ENCODE measurements around the gene TMEM117.
"Not testable (repeated sequence)": the region's sequence is repeated elsewhere in the genome, so short reads cannot be mapped to it uniquely, and the experiment has no call there.

The TMEM117 gene

DNA sequence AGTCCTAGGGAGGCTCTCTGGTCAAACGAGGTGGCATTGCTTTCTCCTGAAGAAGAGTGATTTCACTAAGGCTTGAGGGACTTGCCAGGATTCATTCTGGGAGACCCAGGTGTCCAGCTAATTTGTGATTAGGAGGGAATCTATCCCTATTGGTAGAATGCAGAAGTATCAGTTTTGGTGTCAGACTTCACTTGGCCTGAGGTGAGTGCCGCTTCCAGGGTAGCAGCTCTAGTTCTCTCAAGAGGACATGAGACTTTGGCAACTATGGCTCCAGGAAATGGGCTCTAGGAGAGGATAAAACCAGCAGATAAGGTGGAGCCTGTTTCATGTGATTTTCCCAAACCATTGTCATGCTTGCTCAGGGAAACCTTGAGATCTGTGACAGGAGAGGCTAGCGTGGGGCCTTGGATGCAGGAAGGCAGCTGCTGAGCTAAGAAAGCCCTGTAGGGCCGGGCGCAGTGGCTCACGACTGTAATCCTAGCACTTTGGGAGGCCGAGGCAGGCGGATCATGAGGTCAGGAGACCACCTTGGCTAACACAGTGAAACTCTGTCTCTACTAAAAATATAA, 11.6 kb upstream of the TMEM117 start:
- H3K36me3 Mint-ChIP-seq, result peaks cover 3% of the 10 kb centered on the region
- H3K27me3 Mint-ChIP-seq, result peaks cover 3% of the 10 kb centered on the region
- H3K27ac Mint-ChIP-seq, result no peak overlapping the region
- H3K9me3 Mint-ChIP-seq (ENCODE audit: low read depth), result no peaks in the 10 kb centered on the region
- H3K4me3 Mint-ChIP-seq, result no peak overlapping the region
- H3K4me1 Mint-ChIP-seq (ENCODE audit: low read depth), result no peaks in the 10 kb centered on the region

DNA sequence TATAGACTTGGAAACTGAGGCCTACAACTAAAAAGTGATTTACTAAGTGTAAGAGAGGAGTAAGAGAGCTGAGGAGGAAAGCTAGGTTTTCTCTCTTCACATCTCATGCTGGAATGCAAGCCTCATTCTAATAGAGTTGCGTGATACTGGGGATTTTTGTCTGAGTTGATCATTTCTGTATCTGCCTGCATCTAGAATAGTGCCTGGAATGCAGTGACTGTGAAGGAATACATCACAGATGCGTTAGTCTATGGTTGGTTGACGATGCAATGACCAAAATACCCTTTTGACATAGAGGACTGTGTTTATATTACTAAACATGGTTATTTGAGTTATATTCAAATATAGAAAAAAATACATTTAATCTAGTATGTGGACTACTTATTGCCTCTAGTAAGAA, 9.2 kb upstream of the TMEM117 start:
- H3K27ac Mint-ChIP-seq, result no peak overlapping the region
- H3K36me3 Mint-ChIP-seq, result peaks cover 3% of the 10 kb centered on the region
- H3K27me3 Mint-ChIP-seq, result peaks cover 5% of the 10 kb centered on the region
- no peak overlapping the region for H3K4me3 Mint-ChIP-seq
- no peaks in the 10 kb centered on the region for H3K9me3 Mint-ChIP-seq (ENCODE audit: low read depth)
- peaks cover 8% of the 10 kb centered on the region for H3K4me1 Mint-ChIP-seq (ENCODE audit: low read depth)

DNA sequence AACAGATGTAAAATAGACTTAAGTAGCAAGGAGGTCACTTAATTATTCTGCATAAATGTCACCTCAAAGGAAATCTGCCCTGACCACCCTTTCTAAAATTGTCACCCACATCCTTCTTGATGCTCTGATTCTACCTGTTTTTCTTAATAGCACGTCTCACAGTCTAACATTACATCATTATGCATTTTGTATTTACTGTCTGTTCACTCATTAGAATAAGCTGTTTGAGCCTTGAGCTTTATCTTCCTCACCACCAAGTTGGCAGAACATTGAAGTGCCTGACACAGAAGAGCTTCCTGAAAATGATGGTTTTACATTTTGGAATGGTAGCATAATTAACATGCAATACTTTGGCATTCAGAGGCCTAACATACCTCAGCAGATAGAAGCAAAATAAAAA, 8.8 kb upstream of the TMEM117 start:
- H3K4me3 Mint-ChIP-seq, result no peak overlapping the region
- peaks cover 12% of the 10 kb centered on the region for H3K4me1 Mint-ChIP-seq (ENCODE audit: low read depth)
- H3K36me3 Mint-ChIP-seq, result no peaks in the 10 kb centered on the region
- H3K9me3 Mint-ChIP-seq (ENCODE audit: low read depth), result no peaks in the 10 kb centered on the region
- H3K27me3 Mint-ChIP-seq, result peaks cover 5% of the 10 kb centered on the region
- H3K27ac Mint-ChIP-seq, result no peak overlapping the region

DNA sequence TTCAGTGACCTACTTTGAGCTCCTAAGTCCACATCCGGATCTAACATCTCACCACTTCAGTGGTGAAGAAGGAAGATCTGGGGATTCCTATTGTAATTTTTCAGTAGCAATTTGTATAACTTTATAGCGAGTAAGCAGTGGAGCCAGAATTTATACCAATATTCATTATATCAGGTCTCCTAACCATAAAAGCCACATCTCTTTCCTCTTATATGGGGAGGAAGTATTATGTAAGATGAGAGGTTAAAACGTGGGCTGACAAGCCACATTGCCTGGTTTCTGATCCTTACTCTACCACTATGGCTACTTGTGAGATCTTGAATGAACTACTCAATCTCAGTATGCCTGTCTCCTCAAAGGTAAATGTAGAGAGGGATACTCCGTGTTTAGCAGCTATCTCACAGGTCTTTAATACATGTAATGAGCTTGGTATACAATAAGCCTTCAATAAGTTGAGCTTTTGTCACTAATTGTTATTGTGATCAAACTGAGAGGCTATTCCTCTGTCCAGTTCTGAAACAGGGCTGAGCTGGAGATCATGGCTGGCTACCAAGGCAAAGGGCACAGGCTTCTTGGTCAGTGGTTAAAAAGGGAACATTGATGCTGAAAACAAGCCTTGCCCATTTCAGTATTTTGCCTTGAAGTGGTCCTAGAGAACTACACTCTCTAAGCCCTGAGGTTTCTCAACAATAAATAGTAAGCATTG, 3.3 kb upstream of the TMEM117 start:
- peaks cover 3% of the 10 kb centered on the region for H3K27me3 Mint-ChIP-seq
- no peaks in the 10 kb centered on the region for H3K9me3 Mint-ChIP-seq (ENCODE audit: low read depth)
- no peak overlapping the region for H3K27ac Mint-ChIP-seq
- no peak overlapping the region for H3K4me3 Mint-ChIP-seq
- H3K36me3 Mint-ChIP-seq, result no peaks in the 10 kb centered on the region
- H3K4me1 Mint-ChIP-seq (ENCODE audit: low read depth), result peaks cover 44% of the 10 kb centered on the region

DNA sequence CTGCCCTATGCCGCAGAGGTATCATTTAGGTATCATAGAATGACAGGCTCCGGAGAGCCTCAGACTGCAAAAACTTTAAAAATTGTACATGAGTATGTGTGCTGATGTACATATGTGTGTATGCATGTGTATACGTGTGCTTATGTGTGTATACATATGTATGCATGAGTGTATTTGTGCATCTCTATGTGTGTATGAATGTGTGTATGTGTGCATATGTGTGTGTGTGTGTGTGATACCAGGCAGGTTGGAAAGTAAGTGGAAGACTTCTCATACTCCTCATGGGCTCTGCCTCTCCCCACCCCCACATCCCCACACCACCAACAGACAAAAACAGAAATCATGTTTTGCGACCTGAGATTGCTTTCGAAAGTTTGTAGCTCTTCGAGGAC, 621 bp upstream of the TMEM117 start:
- Mint-ChIP-seq H3K27me3 (no peaks in the 10 kb centered on the region), H3K4me1 (ENCODE audit: low read depth) (peaks cover 57% of the 10 kb centered on the region), H3K36me3 (no peaks in the 10 kb centered on the region), H3K27ac (peak overlapping the region; percentile 92), H3K9me3 (ENCODE audit: low read depth) (no peaks in the 10 kb centered on the region), H3K4me3 (peak overlapping the region; percentile 92)

DNA sequence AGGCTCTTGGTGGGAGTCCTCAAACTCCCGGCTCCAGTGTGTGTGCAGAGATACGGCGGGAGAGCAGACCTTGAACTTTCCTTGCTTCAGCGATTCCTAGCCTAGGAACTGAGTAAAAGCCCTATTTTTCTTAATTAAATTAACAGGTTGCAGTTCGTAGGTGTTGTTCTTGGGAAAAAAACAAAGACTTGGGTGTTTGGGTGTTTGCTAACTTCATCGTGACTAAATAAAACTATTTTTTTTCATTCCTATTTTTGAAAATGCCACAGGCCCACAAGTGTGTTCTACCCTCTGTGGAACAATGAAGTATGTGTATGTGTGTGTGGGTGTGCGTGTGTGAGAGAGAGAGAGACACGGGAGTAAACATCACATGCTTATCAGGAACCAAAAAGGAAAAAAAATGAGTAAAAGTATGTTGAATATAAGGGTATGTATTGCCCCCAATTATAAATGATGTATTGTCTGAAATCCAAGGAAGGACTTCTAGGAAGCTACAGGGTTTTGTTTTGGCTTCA, 651 bp downstream of the TMEM117 start:
- H3K4me1 Mint-ChIP-seq (ENCODE audit: low read depth), result peaks cover 51% of the 10 kb centered on the region
- H3K36me3 Mint-ChIP-seq, result no peaks in the 10 kb centered on the region
- no peaks in the 10 kb centered on the region for H3K9me3 Mint-ChIP-seq (ENCODE audit: low read depth)
- peak overlapping the region; percentile 79 for H3K27ac Mint-ChIP-seq
- H3K27me3 Mint-ChIP-seq, result no peaks in the 10 kb centered on the region
- peak overlapping the region; percentile 80 for H3K4me3 Mint-ChIP-seq

DNA sequence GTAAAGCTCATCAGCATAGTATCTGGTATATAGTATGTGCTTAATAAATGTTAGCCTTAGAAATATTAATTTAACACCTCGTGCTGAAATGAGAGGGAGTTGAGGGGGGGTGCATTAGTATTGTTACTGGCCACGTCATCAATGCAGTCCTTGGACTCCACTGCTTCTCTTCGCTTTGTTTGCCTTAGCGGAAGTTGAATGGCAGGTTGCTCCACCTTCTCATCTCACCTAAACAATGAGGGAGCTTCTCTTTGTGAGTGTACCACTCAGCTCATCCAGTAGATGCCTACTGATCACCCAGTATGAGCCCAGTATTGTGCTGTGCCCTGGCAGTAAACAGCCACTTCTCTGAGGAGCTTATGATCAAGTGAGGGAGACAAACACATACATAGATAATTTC, 4.5 kb downstream of the TMEM117 start:
- H3K4me1 Mint-ChIP-seq (ENCODE audit: low read depth), result peaks cover 22% of the 10 kb centered on the region
- no peaks in the 10 kb centered on the region for H3K27me3 Mint-ChIP-seq
- H3K36me3 Mint-ChIP-seq, result peaks cover 7% of the 10 kb centered on the region
- H3K4me3 Mint-ChIP-seq, result no peak overlapping the region
- H3K9me3 Mint-ChIP-seq (ENCODE audit: low read depth), result no peaks in the 10 kb centered on the region
- H3K27ac Mint-ChIP-seq, result no peak overlapping the region

DNA sequence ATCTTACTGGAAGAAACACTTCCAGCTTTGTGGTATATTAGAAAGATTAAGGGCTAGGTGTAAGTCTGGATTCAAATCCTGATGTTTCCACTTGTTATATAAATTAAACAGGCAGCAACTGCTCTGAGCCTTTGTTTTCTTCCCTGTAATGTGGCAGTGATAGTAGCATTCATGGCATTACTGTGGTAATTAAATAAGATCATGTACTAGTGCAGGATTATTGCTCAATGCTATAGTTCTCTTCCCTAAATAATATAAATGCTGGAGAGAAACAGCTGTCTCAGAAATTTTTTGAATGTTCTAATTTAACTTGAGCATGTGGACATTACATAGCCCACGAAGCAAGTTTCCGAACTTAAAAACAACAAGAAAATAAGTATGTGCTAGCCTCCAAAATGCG, 5.4 kb downstream of the TMEM117 start:
- H3K36me3 Mint-ChIP-seq, result peaks cover 15% of the 10 kb centered on the region
- no peak overlapping the region for H3K4me3 Mint-ChIP-seq
- H3K27ac Mint-ChIP-seq, result no peak overlapping the region
- H3K4me1 Mint-ChIP-seq (ENCODE audit: low read depth), result peaks cover 21% of the 10 kb centered on the region
- H3K9me3 Mint-ChIP-seq (ENCODE audit: low read depth), result no peaks in the 10 kb centered on the region
- H3K27me3 Mint-ChIP-seq, result no peaks in the 10 kb centered on the region

DNA sequence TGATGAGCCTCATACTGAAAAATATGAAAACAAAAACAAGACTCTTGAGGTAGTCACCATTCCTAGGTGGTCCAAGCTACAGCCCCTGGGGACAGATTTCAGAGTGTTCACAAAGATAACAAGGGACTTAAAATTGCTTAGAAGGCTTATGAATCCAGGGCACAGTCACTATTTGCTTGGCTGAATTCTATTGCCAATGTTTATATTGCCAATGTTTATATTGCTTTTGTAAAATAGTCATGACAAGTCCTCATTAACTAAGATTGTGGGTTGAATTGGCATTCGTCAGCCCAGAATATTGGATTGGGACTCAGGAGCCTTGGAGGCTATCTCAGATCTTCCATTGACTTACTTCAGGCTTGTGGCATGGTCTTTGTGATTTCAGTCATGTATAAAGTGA, 6.4 kb downstream of the TMEM117 start:
- H3K9me3 Mint-ChIP-seq (ENCODE audit: low read depth), result no peaks in the 10 kb centered on the region
- H3K27me3 Mint-ChIP-seq, result no peaks in the 10 kb centered on the region
- no peak overlapping the region for H3K4me3 Mint-ChIP-seq
- no peak overlapping the region for H3K27ac Mint-ChIP-seq
- peaks cover 14% of the 10 kb centered on the region for H3K4me1 Mint-ChIP-seq (ENCODE audit: low read depth)
- H3K36me3 Mint-ChIP-seq, result peaks cover 21% of the 10 kb centered on the region

DNA sequence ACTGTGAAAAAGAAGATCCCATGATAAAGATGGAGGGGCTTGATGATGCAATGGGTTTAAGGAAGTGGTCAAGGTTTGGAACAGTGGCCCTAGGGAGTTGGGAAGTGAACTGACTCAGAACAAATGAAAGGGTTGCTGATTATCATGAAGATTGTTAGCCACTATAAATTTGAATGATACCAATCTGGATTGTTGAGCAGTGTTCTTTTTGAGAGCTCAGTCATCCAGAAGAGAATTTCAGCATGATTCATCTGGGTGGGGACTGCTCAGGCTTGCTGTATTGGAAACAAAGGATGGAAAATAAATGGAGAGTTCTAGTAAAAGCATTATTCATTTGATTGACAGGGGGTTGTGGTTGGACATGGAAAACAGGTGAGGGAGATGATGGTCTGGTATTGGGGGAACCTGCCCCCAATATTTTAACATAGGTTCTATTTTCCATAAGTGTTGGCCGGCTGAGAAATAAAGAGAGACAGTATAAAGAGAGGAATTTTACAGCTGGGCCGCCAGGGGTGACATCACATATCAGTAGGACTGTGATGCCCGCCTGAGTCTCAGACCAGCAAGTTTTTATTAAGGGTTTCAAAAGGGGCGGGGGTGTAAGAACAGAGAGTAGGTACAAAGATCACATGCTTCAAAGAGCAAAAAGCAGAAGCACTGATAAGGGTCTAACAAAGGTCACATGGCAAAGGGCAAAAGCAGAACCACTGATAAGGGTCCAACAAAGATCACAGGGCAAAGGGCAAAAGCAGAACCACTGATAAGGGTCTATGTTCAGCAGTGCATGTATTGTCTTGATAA, 11.7 kb downstream of the TMEM117 start:
- H3K4me1 Mint-ChIP-seq (ENCODE audit: low read depth); H3K27ac Mint-ChIP-seq; H3K9me3 Mint-ChIP-seq (ENCODE audit: low read depth); H3K4me3 Mint-ChIP-seq; H3K27me3 Mint-ChIP-seq: not testable (repeated sequence)
- H3K36me3 Mint-ChIP-seq, result peaks cover 44% of the 10 kb centered on the region

DNA sequence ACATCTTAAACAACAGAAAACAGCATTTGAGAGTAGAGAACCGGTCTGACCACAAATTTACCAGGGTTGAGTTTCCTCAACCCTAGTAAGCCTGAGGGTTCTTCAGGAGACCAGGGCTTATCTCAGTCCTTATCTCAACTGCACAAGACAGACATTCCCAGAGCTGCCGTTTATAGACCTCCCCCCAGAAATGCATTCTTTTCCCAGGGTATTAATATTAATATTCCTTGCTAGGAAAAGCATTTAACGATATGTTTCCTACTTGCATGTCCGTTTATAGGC, 12.3 kb downstream of the TMEM117 start:
- no peak overlapping the region for H3K4me3 Mint-ChIP-seq
- no peaks in the 10 kb centered on the region for H3K27me3 Mint-ChIP-seq
- H3K36me3 Mint-ChIP-seq, result peaks cover 45% of the 10 kb centered on the region
- H3K9me3 Mint-ChIP-seq (ENCODE audit: low read depth), result peaks cover 6% of the 10 kb centered on the region
- peaks cover 4% of the 10 kb centered on the region for H3K4me1 Mint-ChIP-seq (ENCODE audit: low read depth)
- H3K27ac Mint-ChIP-seq, result no peak overlapping the region

DNA sequence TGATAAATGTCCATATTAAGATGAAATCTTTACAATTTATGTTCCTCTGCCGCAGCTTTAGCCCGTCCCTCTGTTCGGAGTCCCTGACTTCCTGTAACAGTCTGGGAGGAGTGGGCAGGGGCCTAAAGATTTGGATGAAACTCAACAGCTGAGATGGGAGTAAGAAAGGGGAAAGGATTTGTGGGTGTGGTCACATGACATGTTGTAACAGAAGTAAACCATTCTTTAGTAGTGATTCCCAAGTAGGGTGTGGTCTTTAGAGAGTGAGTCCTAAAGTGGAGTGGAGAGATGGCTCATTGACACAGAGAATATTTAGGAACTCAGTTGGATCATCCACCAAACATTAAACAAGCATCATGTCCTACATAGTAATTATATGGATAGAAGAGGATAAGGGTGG, 12.9 kb downstream of the TMEM117 start:
- Mint-ChIP-seq H3K36me3 (peaks cover 43% of the 10 kb centered on the region), H3K4me1 (ENCODE audit: low read depth) (peaks cover 4% of the 10 kb centered on the region), H3K27me3 (no peaks in the 10 kb centered on the region), H3K9me3 (ENCODE audit: low read depth) (peaks cover 6% of the 10 kb centered on the region), H3K4me3 (no peak overlapping the region), H3K27ac (no peak overlapping the region)

DNA sequence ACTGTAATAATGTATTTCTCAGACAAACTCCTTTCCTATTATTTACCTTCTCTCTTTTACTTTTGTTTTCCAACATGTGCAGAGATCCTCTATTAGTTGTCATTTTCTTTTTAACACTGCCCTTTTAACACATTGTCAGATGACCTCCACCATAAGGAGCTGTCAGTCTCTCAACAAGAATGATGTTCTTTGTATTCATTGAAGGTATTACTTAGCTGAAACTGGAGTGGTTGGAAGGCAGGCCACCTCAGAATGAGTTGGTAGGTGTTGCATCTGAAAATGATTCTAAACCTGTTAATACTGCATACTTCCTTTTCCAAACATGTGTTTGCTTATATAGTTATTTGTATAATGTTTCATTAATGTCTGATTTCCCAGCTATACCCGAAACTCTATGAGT, 16.9 kb downstream of the TMEM117 start:
- Mint-ChIP-seq H3K9me3 (ENCODE audit: low read depth) (peaks cover 2% of the 10 kb centered on the region), H3K27me3 (no peaks in the 10 kb centered on the region), H3K36me3 (peaks cover 24% of the 10 kb centered on the region), H3K4me3 (no peak overlapping the region), H3K27ac (no peak overlapping the region), H3K4me1 (ENCODE audit: low read depth) (peaks cover under 1% of the 10 kb centered on the region)

DNA sequence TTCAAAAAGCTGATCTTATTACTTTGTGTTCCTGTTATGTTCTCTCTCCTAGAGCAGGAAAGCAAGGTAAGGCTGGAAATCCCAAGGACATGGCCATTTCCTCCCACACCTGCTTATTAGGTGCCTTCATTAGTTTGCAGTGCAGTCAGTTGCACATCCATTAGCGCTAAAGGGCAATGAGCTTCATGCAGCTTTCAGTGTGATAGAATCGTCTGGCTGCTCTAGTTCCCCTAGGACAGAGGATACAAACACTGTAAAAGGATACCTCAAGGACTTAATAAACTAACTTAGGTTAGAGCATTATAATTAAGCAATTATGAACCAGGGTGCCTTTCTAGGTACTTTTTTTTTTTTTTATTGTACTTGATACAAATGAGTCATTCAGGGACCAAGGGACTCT, 21.1 kb downstream of the TMEM117 start:
- H3K36me3 Mint-ChIP-seq, result peaks cover 6% of the 10 kb centered on the region
- no peak overlapping the region for H3K4me3 Mint-ChIP-seq
- no peak overlapping the region for H3K27ac Mint-ChIP-seq
- H3K9me3 Mint-ChIP-seq (ENCODE audit: low read depth), result no peaks in the 10 kb centered on the region
- H3K27me3 Mint-ChIP-seq, result no peaks in the 10 kb centered on the region
- H3K4me1 Mint-ChIP-seq (ENCODE audit: low read depth), result no peaks in the 10 kb centered on the region

DNA sequence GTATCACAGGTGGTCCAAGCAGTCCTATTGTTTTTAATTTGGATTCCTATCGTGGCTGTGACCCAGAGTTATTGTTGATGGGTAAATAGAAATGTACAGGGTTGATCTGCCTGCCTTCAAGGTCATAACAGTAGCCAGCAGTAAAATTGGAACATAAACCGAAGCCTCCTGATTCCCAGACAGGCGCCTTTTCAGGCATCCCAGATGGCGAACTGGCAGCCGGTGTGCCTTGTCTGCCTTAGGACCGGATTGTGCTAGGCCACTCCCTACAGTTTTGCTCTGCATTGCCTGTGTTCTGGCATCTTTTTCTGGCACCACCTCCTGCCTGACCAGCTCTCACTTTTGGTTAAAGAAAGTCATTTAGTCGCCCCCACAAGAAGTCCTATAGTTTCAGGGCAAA, 22.2 kb downstream of the TMEM117 start:
- Mint-ChIP-seq H3K27ac (no peak overlapping the region), H3K9me3 (ENCODE audit: low read depth) (no peaks in the 10 kb centered on the region), H3K27me3 (no peaks in the 10 kb centered on the region), H3K36me3 (peaks cover 4% of the 10 kb centered on the region), H3K4me3 (no peak overlapping the region), H3K4me1 (ENCODE audit: low read depth) (no peaks in the 10 kb centered on the region)

Measured in activated naive CD8-positive, alpha-beta T cell (primary cell).